Measurements from ENCODE around the gene CDKN1B. TPM values are rescaled to one million over a fixed set of nuclear protein-coding genes. Genes with fewer than 3 reads are reported as not detected.

The CDKN1B gene
- total and polyA plus RNA-seq, 2 donors (not counting 3 experiments of a cell fraction or from before 2014, with no cell fraction given): 12.7 to 40.8 TPM

- ChIA-PET POLR2A (interaction anchor here (1.1 kb wide), 1 partner anchor 30 kb away, joined by 3 read pairs; no protein-coding TSS in a partner anchor), CTCF (interaction anchor here (1.2 kb wide), 3 partner anchors 12 to 43 kb away, joined by 3 to 6 read pairs (median 6); partner anchors contain the start of gene APOLD1)
- DNase-seq (ENCODE audit: low read depth, low spot score): peak; percentile 6
- H3K9me3 ChIP-seq (replicated peaks; ENCODE audit: control insufficient read depth, insufficient read depth, low read length): no peaks in the 10 kb centered on the region
- FAIRE-seq: peak; percentile 37
- no peak overlapping the region for H3K9ac ChIP-seq (replicated peaks; ENCODE audit: extremely low read depth, insufficient read depth, low read length)
- TF ChIP-seq EZH2 (IDR thresholded peaks at IDR 0.05; ENCODE audit: borderline replicate concordance, low read depth, low read length, severe bottlenecking) (no peak), GATA2 (IDR thresholded peaks at IDR 0.05; ENCODE audit: insufficient read depth, insufficient read length, low read depth, low read length) (no peak), JUN (IDR thresholded peaks at IDR 0.05; ENCODE audit: borderline replicate concordance, insufficient read depth, insufficient read length, low read depth) (no peak), CTCF (IDR thresholded peaks at IDR 0.05; ENCODE audit: extremely low read depth in 1 of 2, insufficient read depth in 1 of 2, low read depth in 1 of 2, low read length in 2 of 2) (no peak), MYC (IDR thresholded peaks at IDR 0.05; ENCODE audit: low read depth, low read length) (no peak), FOS (IDR thresholded peaks at IDR 0.05; ENCODE audit: borderline replicate concordance, insufficient read depth, low read length) (no peak), POLR2AphosphoS5 (IDR thresholded peaks at IDR 0.05; ENCODE audit: insufficient read depth, low read depth, low read length) (no peak), POLR2A (IDR thresholded peaks at IDR 0.05; ENCODE audit: low read depth, low read length) (no peak)
- TF ChIP-seq, protein P1, sequence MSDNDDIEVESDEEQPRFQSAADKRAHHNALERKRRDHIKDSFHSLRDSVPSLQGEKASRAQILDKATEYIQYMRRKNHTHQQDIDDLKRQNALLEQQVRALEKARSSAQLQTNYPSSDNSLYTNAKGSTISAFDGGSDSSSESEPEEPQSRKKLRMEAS (IDR thresholded peaks at IDR 0.05; ENCODE audit: insufficient read depth, insufficient read length): no peak
- no peaks in the 10 kb centered on the region for H3K27me3 ChIP-seq (ENCODE audit: control insufficient read depth in 2 of 2, insufficient read depth in 2 of 2, low read length in 2 of 2)
- H3K79me2 ChIP-seq (ENCODE audit: control insufficient read depth, insufficient read depth, low read length): no peaks in the 10 kb centered on the region
- intact Hi-C loops (cut with micrococcal nuclease) (no loop called here), dilution Hi-C loops (cut with MboI; ENCODE audit: extremely low pct_ligation_motif_present, low sequenced_read_pairs) (no loop called here)
- H3K4me3 ChIP-seq (replicated peaks in 1 of 3; ENCODE audit: insufficient read depth in 1 of 3, low read depth in 1 of 3, low read length in 3 of 3): no peak overlapping the region
- H2AFZ ChIP-seq (ENCODE audit: low read depth, low read length): peak overlapping the region; percentile 65
- no TSS peak for BruUV-seq (replicated peaks)
- no peak overlapping the region for H3K27ac ChIP-seq (ENCODE audit: insufficient read depth, low read depth, low read length)
- H3K4me1 ChIP-seq (ENCODE audit: control insufficient read depth, extremely low read depth, insufficient read depth, low read length): peaks cover 11% of the 10 kb centered on the region
- no peaks in the 10 kb centered on the region for H3K9me1 ChIP-seq (replicated peaks; ENCODE audit: control insufficient read depth, extremely low read depth, insufficient read depth, low read length)
- peak overlapping the region; percentile 27 for H3K4me2 ChIP-seq (ENCODE audit: insufficient read depth, low read length)
- no peaks in the 10 kb centered on the region for H3K36me3 ChIP-seq (ENCODE audit: control insufficient read depth in 2 of 2, extremely low read depth in 1 of 2, insufficient read depth in 2 of 2, low read length in 2 of 2)
- no peaks in the 10 kb centered on the region for H4K20me1 ChIP-seq (replicated peaks; ENCODE audit: control insufficient read depth, extremely low read depth, insufficient read depth, low read length)
Measured at GRCh38 chr12:12741660-12742059, 24.5 kb downstream of the CDKN1B start.

Measured in endothelial cell of umbilical vein (primary cell).